ENCODE results near the gene SPTBN1.

- no peak for TF ChIP-seq CHD4 (IDR thresholded peaks at IDR 0.05; ENCODE audit: borderline replicate concordance, low read length)
- TF ChIP-seq MAFF (IDR thresholded peaks at IDR 0.05; ENCODE audit: low read depth, low read length): no peak
- no peak for TF ChIP-seq ZBTB1 (CRISPR knock-in tag; IDR thresholded peaks at IDR 0.05; ENCODE audit: borderline replicate concordance)
- no peak for TF ChIP-seq JUN (CRISPR knock-in tag; IDR thresholded peaks at IDR 0.05)
- no peak for TF ChIP-seq ZSCAN29 (CRISPR knock-in tag; conservative IDR thresholded peaks at IDR 0.05)
- no peak for TF ChIP-seq ZMAT3 (CRISPR knock-in tag; conservative IDR thresholded peaks at IDR 0.05)
- no peak for TF ChIP-seq ATF7 (IDR thresholded peaks at IDR 0.05)
- TF ChIP-seq ATF7 (CRISPR knock-in tag; IDR thresholded peaks at IDR 0.05): no peak
- TF ChIP-seq, protein P1, sequence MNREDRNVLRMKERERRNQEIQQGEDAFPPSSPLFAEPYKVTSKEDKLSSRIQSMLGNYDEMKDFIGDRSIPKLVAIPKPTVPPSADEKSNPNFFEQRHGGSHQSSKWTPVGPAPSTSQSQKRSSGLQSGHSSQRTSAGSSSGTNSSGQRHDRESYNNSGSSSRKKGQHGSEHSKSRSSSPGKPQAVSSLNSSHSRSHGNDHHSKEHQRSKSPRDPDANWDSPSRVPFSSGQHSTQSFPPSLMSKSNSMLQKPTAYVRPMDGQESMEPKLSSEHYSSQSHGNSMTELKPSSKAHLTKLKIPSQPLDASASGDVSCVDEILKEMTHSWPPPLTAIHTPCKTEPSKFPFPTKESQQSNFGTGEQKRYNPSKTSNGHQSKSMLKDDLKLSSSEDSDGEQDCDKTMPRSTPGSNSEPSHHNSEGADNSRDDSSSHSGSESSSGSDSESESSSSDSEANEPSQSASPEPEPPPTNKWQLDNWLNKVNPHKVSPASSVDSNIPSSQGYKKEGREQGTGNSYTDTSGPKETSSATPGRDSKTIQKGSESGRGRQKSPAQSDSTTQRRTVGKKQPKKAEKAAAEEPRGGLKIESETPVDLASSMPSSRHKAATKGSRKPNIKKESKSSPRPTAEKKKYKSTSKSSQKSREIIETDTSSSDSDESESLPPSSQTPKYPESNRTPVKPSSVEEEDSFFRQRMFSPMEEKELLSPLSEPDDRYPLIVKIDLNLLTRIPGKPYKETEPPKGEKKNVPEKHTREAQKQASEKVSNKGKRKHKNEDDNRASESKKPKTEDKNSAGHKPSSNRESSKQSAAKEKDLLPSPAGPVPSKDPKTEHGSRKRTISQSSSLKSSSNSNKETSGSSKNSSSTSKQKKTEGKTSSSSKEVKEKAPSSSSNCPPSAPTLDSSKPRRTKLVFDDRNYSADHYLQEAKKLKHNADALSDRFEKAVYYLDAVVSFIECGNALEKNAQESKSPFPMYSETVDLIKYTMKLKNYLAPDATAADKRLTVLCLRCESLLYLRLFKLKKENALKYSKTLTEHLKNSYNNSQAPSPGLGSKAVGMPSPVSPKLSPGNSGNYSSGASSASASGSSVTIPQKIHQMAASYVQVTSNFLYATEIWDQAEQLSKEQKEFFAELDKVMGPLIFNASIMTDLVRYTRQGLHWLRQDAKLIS (CRISPR knock-in tag; IDR thresholded peaks at IDR 0.05): no peak
Observed at GRCh38 chr2:54570925-54571694, 115.0 kb downstream of the SPTBN1 start.
